ENCODE measurements around the gene SACM1L.

- no peak for TF ChIP-seq TAF1 (conservative IDR thresholded peaks at IDR 0.05)
- TF ChIP-seq, protein P1, sequence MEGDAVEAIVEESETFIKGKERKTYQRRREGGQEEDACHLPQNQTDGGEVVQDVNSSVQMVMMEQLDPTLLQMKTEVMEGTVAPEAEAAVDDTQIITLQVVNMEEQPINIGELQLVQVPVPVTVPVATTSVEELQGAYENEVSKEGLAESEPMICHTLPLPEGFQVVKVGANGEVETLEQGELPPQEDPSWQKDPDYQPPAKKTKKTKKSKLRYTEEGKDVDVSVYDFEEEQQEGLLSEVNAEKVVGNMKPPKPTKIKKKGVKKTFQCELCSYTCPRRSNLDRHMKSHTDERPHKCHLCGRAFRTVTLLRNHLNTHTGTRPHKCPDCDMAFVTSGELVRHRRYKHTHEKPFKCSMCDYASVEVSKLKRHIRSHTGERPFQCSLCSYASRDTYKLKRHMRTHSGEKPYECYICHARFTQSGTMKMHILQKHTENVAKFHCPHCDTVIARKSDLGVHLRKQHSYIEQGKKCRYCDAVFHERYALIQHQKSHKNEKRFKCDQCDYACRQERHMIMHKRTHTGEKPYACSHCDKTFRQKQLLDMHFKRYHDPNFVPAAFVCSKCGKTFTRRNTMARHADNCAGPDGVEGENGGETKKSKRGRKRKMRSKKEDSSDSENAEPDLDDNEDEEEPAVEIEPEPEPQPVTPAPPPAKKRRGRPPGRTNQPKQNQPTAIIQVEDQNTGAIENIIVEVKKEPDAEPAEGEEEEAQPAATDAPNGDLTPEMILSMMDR (IDR thresholded peaks at IDR 0.05; ENCODE audit: low read depth, low read length, missing input control), result no peak
Observed at GRCh38 chr3:45711931-45712330, 22.7 kb downstream of the SACM1L start.

Measured in liver (tissue), 3 donors.